Astrocyte (in vitro differentiated cells and primary cell): ENCODE data around the gene APBA2. TPM values are rescaled to one million over a fixed set of nuclear protein-coding genes. Genes with fewer than 3 reads are reported as not detected.

Experiments
- DNase-seq: peaks from one replicate; pipeline ENCODE4 v3.0.0-alpha.2; 2010; ENCODE audit warnings: low read depth
- FAIRE-seq: peaks from 2 replicates; lab custom pipeline; 2011; peaks lifted over from hg19 to GRCh38; lab: Jason Lieb, UNC
- H2AFZ ChIP-seq: 2 replicates; pipeline ENCODE4 v1.6.0; 2012; ENCODE audit warnings: low read depth, low read length, inconsistent platforms
- H3K27ac ChIP-seq: 2 replicates; pipeline ENCODE4 v1.5.1; 2011; ENCODE audit warnings: low read depth, low read length, inconsistent platforms
- H3K27me3 ChIP-seq: 2 replicates; pipeline ENCODE4 v1.6.0; 2011; ENCODE audit warnings: low read length, inconsistent platforms; ENCODE audit not compliant: insufficient read depth
- H3K36me3 ChIP-seq: 2 replicates; pipeline ENCODE4 v1.5.1; 2011; ENCODE audit warnings: low read length, inconsistent platforms; ENCODE audit not compliant: insufficient read depth
- H3K4me1 ChIP-seq: 2 replicates; pipeline ENCODE4 v1.5.1; 2011; ENCODE audit warnings: low read length, inconsistent platforms; ENCODE audit not compliant: insufficient read depth
- H3K4me2 ChIP-seq: 2 replicates; pipeline ENCODE4 v1.6.0; 2012; ENCODE audit warnings: low read length, inconsistent platforms
- H3K4me3 ChIP-seq: 2 replicates; pipeline ENCODE4 v1.5.1; 2011; ENCODE audit warnings: low read depth, mild to moderate bottlenecking, low read length, inconsistent platforms; ENCODE audit not compliant: insufficient read depth
- H3K79me2 ChIP-seq: 2 replicates; pipeline ENCODE4 v1.6.0; 2012; ENCODE audit warnings: mild to moderate bottlenecking, low read length, inconsistent platforms; ENCODE audit not compliant: insufficient read depth
- H3K9ac ChIP-seq: 2 replicates; pipeline ENCODE4 v1.6.0; 2012; ENCODE audit warnings: mild to moderate bottlenecking, low read length, inconsistent platforms
- H3K9me3 ChIP-seq: 2 replicates; pipeline ENCODE4 v1.5.1; 2012; ENCODE audit warnings: low read depth, mild to moderate bottlenecking, low read length, inconsistent platforms; ENCODE audit not compliant: insufficient read depth
- H4K20me1 ChIP-seq: 2 replicates; pipeline ENCODE4 v1.6.0; 2012; ENCODE audit warnings: low read length, inconsistent platforms; ENCODE audit not compliant: insufficient read depth
- H3K27ac Mint-ChIP-seq: one replicate; pipeline ENCODE4 v1.8.0; 2021; ENCODE audit warnings: mild to moderate bottlenecking, mixed read lengths; ENCODE audit not compliant: unreplicated experiment
- H3K27me3 Mint-ChIP-seq: one replicate; pipeline ENCODE4 v1.8.0; 2021; ENCODE audit warnings: low read depth, mixed read lengths; ENCODE audit not compliant: unreplicated experiment
- H3K36me3 Mint-ChIP-seq: one replicate; pipeline ENCODE4 v1.8.0; 2021; ENCODE audit warnings: low read depth, mixed read lengths; ENCODE audit not compliant: unreplicated experiment
- H3K4me1 Mint-ChIP-seq: one replicate; pipeline ENCODE4 v1.8.0; 2021; ENCODE audit warnings: low read depth, mixed read lengths; ENCODE audit not compliant: unreplicated experiment
- H3K4me3 Mint-ChIP-seq: one replicate; pipeline ENCODE4 v1.8.0; 2021; ENCODE audit warnings: mild to moderate bottlenecking, moderate library complexity, mixed read lengths; ENCODE audit not compliant: unreplicated experiment
- H3K9me3 Mint-ChIP-seq: one replicate; pipeline ENCODE4 v1.8.0; 2021; ENCODE audit warnings: mild to moderate bottlenecking, mixed read lengths; ENCODE audit not compliant: unreplicated experiment
- EZH2 ChIP-seq: IDR thresholded peaks from 2 replicates; pipeline ENCODE4 v1.6.1; 2012; ENCODE audit warnings: mild to moderate bottlenecking, low read length, inconsistent platforms; ENCODE audit not compliant: insufficient read depth
- total RNA-seq: library from RNA; stranded (reverse); gene quantifications from 2 replicates; pipeline ENCODE4 v1.2.1, GENCODE V29; 2021
- TF ChIP-seq, protein P1 (sequence below): IDR thresholded peaks from 2 replicates; pipeline ENCODE4 v1.5.1; 2011; ENCODE audit warnings: low read depth, mild to moderate bottlenecking, inconsistent platforms, low read length, moderate library complexity; ENCODE audit not compliant: insufficient read depth

The APBA2 gene
- total RNA-seq, 1 donor from 2014 or later, result 15.2 TPM

GRCh38 chr15:28919679-28920655, 34.2 kb downstream of the APBA2 start:
- Mint-ChIP-seq H3K4me1 (no peaks in the 10 kb centered on the region), H3K27ac (no peak overlapping the region)

DNA sequence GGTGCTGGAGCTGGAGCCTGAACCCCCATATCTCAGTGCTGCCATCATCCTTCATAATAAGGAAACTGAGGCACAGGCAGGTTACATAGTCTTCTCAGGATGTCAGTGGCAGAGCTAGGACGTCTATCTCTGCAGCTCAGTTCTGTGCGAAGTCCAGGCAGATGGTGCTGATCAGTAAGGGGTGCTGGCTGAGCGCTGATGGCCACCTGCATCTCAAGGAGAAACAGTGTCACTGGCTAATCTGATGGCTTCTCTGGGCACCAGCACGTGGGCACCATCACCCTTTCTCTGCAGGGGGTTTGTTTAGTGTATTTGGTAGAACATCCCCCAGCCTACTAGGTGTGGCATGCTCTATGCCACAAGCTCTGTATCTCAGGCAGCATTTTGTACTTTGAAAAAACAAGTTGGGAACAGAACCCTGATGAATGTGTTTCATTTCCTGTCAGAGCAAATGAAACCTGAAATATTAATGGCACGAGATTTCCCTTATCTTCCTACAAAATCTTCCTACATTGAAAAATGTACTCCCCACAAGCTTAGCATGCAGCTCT, 35.1 kb downstream of the APBA2 start:
- DNase-seq, result no peak
- no peaks in the 10 kb centered on the region for H3K79me2 ChIP-seq
- Mint-ChIP-seq H3K4me3 (no peak overlapping the region), H3K36me3 (peaks cover 6% of the 10 kb centered on the region), H3K9me3 (no peaks in the 10 kb centered on the region), H3K27ac (no peak overlapping the region), H3K4me1 (no peaks in the 10 kb centered on the region), H3K27me3 (peaks cover 4% of the 10 kb centered on the region)
- H3K27ac ChIP-seq, result no peak overlapping the region
- no peak for FAIRE-seq
- no peak overlapping the region for H3K4me3 ChIP-seq
- no peaks in the 10 kb centered on the region for H3K4me1 ChIP-seq
- H4K20me1 ChIP-seq, result peaks cover 12% of the 10 kb centered on the region
- H3K27me3 ChIP-seq, result no peaks in the 10 kb centered on the region
- no peaks in the 10 kb centered on the region for H3K36me3 ChIP-seq
- no peaks in the 10 kb centered on the region for H3K9me3 ChIP-seq
- H3K9ac ChIP-seq, result no peak overlapping the region
- no peak for TF ChIP-seq EZH2
- TF ChIP-seq, protein P1, sequence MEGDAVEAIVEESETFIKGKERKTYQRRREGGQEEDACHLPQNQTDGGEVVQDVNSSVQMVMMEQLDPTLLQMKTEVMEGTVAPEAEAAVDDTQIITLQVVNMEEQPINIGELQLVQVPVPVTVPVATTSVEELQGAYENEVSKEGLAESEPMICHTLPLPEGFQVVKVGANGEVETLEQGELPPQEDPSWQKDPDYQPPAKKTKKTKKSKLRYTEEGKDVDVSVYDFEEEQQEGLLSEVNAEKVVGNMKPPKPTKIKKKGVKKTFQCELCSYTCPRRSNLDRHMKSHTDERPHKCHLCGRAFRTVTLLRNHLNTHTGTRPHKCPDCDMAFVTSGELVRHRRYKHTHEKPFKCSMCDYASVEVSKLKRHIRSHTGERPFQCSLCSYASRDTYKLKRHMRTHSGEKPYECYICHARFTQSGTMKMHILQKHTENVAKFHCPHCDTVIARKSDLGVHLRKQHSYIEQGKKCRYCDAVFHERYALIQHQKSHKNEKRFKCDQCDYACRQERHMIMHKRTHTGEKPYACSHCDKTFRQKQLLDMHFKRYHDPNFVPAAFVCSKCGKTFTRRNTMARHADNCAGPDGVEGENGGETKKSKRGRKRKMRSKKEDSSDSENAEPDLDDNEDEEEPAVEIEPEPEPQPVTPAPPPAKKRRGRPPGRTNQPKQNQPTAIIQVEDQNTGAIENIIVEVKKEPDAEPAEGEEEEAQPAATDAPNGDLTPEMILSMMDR, result no peak
- H2AFZ ChIP-seq, result no peak overlapping the region
- no peak overlapping the region for H3K4me2 ChIP-seq

More at GRCh38 chr15:28919679-28920655, 34.2 kb downstream of the APBA2 start:
- TF ChIP-seq, protein P1, result no peak
- H3K4me3 ChIP-seq, result no peak overlapping the region
- peaks cover 4% of the 10 kb centered on the region for H3K27me3 Mint-ChIP-seq
- no peak for FAIRE-seq
- peaks cover 21% of the 10 kb centered on the region for H4K20me1 ChIP-seq
- H3K36me3 Mint-ChIP-seq, result peaks cover 6% of the 10 kb centered on the region
- no peak for DNase-seq
- H3K4me2 ChIP-seq, result no peak overlapping the region
- no peaks in the 10 kb centered on the region for H3K9me3 ChIP-seq
- no peak overlapping the region for H2AFZ ChIP-seq
- H3K9me3 Mint-ChIP-seq, result no peaks in the 10 kb centered on the region
- peaks cover 7% of the 10 kb centered on the region for H3K79me2 ChIP-seq
- H3K4me3 Mint-ChIP-seq, result no peak overlapping the region
- H3K4me1 ChIP-seq, result no peaks in the 10 kb centered on the region
- H3K9ac ChIP-seq, result no peak overlapping the region
- no peaks in the 10 kb centered on the region for H3K36me3 ChIP-seq
- H3K27me3 ChIP-seq, result no peaks in the 10 kb centered on the region
- H3K27ac ChIP-seq, result no peak overlapping the region
